GM12878 (cell line): ENCODE data around the gene SLX4IP. TPM values are rescaled to one million over a fixed set of nuclear protein-coding genes. Genes with fewer than 3 reads are reported as not detected.

Experiments used
- ATAC-seq: fragments of 200-7000 bp; cut with Tn5 transposase; 3 replicates; pipeline ENCODE4 v1.9.1; 2020; ENCODE audit warnings: mild to moderate bottlenecking, moderate library complexity
- BruUV-seq: library from RNA; stranded (reverse); fragments of 400-500 nt; replicated peaks from 2 replicates; lab custom pipeline; 2021; lab: Mats Ljungman, UMichigan
- CTCF ChIA-PET: fragments of 300-600 bp; sonication (Branson Sonifier 250); formaldehyde crosslinking; extraction: SDS; loops from one replicate; lab custom pipeline; 2021; ENCODE audit warnings: inconsistent platforms; lab: Yijun Ruan, JAX
- POLR2A ChIA-PET: fragments of 350-600 bp; formaldehyde crosslinking; extraction: SDS; loops from one replicate; lab custom pipeline; 2021; ENCODE audit warnings: inconsistent platforms; lab: Charles Lee
- RAD21 ChIA-PET: fragments of 300-600 bp; sonication (Branson Sonifier 250); formaldehyde crosslinking; loops from one replicate; lab custom pipeline; 2023; ENCODE audit warnings: antibody characterized with exemption; ENCODE audit not compliant: unreplicated experiment; lab: Charles Lee
- SMC1A ChIA-PET: fragments of 300-600 bp; sonication (Branson Sonifier 250); formaldehyde crosslinking; loops from one replicate; lab custom pipeline; 2023; ENCODE audit not compliant: unreplicated experiment, uncharacterized antibody; lab: Charles Lee
- DNase-seq: peaks from one replicate; pipeline ENCODE4 v3.0.0-alpha.2; 2011; ENCODE audit warnings: low read depth, low spot score
- FAIRE-seq: peaks from 3 replicates; lab custom pipeline; 2011; peaks lifted over from hg19 to GRCh38; lab: Jason Lieb, UNC
- H2AFZ ChIP-seq: 2 replicates; pipeline ENCODE4 v1.6.0; 2011; ENCODE audit warnings: low read depth, low read length, control low read depth; ENCODE audit not compliant: control insufficient read depth
- H3K27ac ChIP-seq: 2 replicates; pipeline ENCODE4 v1.5.1; 2011; ENCODE audit warnings: control low read depth; ENCODE audit not compliant: control insufficient read depth, insufficient read depth
- H3K27me3 ChIP-seq, 2 experiments: replicated peaks in 1 of 2; 2 replicates each; pipeline versions ENCODE4 v1.6.0 to v1.6.1; 2011; ENCODE audit warnings: low read length in 1 of 2; ENCODE audit not compliant: control insufficient read depth in 2 of 2, insufficient read depth in 2 of 2
- H3K36me3 ChIP-seq, 2 experiments: 2 replicates each; pipeline ENCODE4 v1.5.1; 2011; ENCODE audit warnings: low read length in 1 of 2; ENCODE audit not compliant: control insufficient read depth in 2 of 2, insufficient read depth in 2 of 2
- H3K4me1 ChIP-seq: 2 replicates; pipeline ENCODE4 v1.6.1; 2011; ENCODE audit warnings: mild to moderate bottlenecking, low read length, moderate library complexity, mixed read lengths; ENCODE audit not compliant: control insufficient read depth, insufficient read depth
- H3K4me2 ChIP-seq: 2 replicates; pipeline ENCODE4 v1.6.0; 2011; ENCODE audit warnings: control low read depth; ENCODE audit not compliant: control insufficient read depth, insufficient read depth
- H3K4me3 ChIP-seq: fragments of 200-600 bp; sonication (generic); 2 replicates; pipeline ENCODE4 v1.5.1; 2016
- H3K79me2 ChIP-seq: 2 replicates; pipeline ENCODE4 v1.6.0; 2011; ENCODE audit warnings: low read length; ENCODE audit not compliant: control insufficient read depth, insufficient read depth
- H3K9ac ChIP-seq: 2 replicates; pipeline ENCODE4 v1.8.0; 2011; ENCODE audit warnings: low read length, control low read depth, mixed read lengths; ENCODE audit not compliant: control insufficient read depth, insufficient read depth
- H3K9me3 ChIP-seq: replicated peaks from 3 replicates; pipeline ENCODE4 v1.5.1; 2011; ENCODE audit warnings: mild to moderate bottlenecking, low read length; ENCODE audit not compliant: control insufficient read depth, insufficient read depth
- H4K20me1 ChIP-seq: 2 replicates; pipeline ENCODE4 v1.6.0; 2011; ENCODE audit not compliant: control insufficient read depth, insufficient read depth
- IKZF1 ChIP-seq: fragments of 450-650 bp; conservative IDR thresholded peaks from 2 replicates; pipeline ENCODE4 v1.6.1; 2017; ENCODE audit warnings: antibody characterized with exemption, mild to moderate bottlenecking
- SMARCA5 ChIP-seq: fragments of 450-650 bp; IDR thresholded peaks from 2 replicates; pipeline ENCODE4 v1.6.1; 2017; ENCODE audit warnings: mild to moderate bottlenecking
- WGBS: methylation state at CpG from one replicate; pipeline ENCODE4 v1.1.6; 2016; ENCODE audit warnings: low lambda C conversion rate; ENCODE audit not compliant: insufficient replicate concordance, insufficient coverage; ENCODE audit errors: missing lambda C conversion rate; 5-methylcytosine and 5-hydroxymethylcytosine counted together
- in situ Hi-C: fragments of 300-500 bp; cut with MboI; formaldehyde crosslinking; loops from 9 replicates; pipeline ENCODE4 v1.14.3; 2018; ENCODE audit warnings: mixed read lengths
- intact Hi-C: fragments of 100-400 bp; cut with micrococcal nuclease; formaldehyde crosslinking; loops from one replicate; pipeline ENCODE4 v1.14.2; 2022; ENCODE audit not compliant: unreplicated experiment
- polyA plus RNA-seq, 11 experiments: library from polyadenylated mRNA; depleted of rRNA in 4 of 11; unstranded in 6 of 11; stranded (reverse) in 5 of 11; fragments of >200 nt; fragmentation: Nextera tagmentation in 4 of 11; fragmentation: Illumina TruSeq in 1 of 11; extraction: Ambion mirVana in 4 of 11; extraction: Trizol in 1 of 11; gene quantifications; 1 replicate in 1 of 11; 2 replicates in 10 of 11; pipeline versions ENCODE4 v1.2.1 to v1.2.3, GENCODE V29; 2011 to 2016; ENCODE audit warnings: inconsistent platforms in 2 of 11, missing spikeins in 2 of 11, low read depth in 1 of 11
- total RNA-seq, 4 experiments: library from RNA; depleted of rRNA in 3 of 4; stranded (reverse); fragments of >200 nt in 3 of 4; fragmentation: Illumina TruSeq in 1 of 4; extraction: Trizol in 1 of 4; gene quantifications; 2 replicates each; pipeline versions ENCODE4 v1.2.1 to v1.2.3, GENCODE V29; 2013 to 2021
- TF ChIP-seq, protein P1 (sequence below): IDR thresholded peaks from 2 replicates; pipeline ENCODE4 v1.6.1; 2012; ENCODE audit warnings: improper control_type of control experiment, low read depth, low read length; ENCODE audit not compliant: insufficient replicate concordance

The SLX4IP gene
- total and polyA plus RNA-seq, 10 of the 15 experiments (the other 5 are each of a cell fraction or from before 2014, with no cell fraction given) = 2.2 to 11.0 (median 6.3) TPM

- no peak for DNase-seq
- intact Hi-C loops = loop anchor here (5.0 kb wide), 1 partner anchor 87 kb away; no protein-coding TSS in a partner anchor
- TF ChIP-seq IKZF1 (no peak), SMARCA5 (no peak)
- TF ChIP-seq, protein P1, sequence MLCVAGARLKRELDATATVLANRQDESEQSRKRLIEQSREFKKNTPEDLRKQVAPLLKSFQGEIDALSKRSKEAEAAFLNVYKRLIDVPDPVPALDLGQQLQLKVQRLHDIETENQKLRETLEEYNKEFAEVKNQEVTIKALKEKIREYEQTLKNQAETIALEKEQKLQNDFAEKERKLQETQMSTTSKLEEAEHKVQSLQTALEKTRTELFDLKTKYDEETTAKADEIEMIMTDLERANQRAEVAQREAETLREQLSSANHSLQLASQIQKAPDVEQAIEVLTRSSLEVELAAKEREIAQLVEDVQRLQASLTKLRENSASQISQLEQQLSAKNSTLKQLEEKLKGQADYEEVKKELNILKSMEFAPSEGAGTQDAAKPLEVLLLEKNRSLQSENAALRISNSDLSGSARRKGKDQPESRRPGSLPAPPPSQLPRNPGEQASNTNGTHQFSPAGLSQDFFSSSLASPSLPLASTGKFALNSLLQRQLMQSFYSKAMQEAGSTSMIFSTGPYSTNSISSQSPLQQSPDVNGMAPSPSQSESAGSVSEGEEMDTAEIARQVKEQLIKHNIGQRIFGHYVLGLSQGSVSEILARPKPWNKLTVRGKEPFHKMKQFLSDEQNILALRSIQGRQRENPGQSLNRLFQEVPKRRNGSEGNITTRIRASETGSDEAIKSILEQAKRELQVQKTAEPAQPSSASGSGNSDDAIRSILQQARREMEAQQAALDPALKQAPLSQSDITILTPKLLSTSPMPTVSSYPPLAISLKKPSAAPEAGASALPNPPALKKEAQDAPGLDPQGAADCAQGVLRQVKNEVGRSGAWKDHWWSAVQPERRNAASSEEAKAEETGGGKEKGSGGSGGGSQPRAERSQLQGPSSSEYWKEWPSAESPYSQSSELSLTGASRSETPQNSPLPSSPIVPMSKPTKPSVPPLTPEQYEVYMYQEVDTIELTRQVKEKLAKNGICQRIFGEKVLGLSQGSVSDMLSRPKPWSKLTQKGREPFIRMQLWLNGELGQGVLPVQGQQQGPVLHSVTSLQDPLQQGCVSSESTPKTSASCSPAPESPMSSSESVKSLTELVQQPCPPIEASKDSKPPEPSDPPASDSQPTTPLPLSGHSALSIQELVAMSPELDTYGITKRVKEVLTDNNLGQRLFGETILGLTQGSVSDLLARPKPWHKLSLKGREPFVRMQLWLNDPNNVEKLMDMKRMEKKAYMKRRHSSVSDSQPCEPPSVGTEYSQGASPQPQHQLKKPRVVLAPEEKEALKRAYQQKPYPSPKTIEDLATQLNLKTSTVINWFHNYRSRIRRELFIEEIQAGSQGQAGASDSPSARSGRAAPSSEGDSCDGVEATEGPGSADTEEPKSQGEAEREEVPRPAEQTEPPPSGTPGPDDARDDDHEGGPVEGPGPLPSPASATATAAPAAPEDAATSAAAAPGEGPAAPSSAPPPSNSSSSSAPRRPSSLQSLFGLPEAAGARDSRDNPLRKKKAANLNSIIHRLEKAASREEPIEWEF = no peak
- TF ChIP-seq, all 136 proteins: peak for 0
- RAD21 ChIA-PET = interaction anchor here (1.7 kb wide), 1 partner anchor 13 kb away, joined by 4 read pairs; no protein-coding TSS in a partner anchor
- H3K4me1 ChIP-seq = no peaks in the 10 kb centered on the region
- H3K9ac ChIP-seq = no peak overlapping the region
- POLR2A ChIA-PET = no interaction called here
- peaks cover 0 to 2% of the 10 kb centered on the region in 2 experiments; a peak in 2 of 4 replicates for H3K36me3 ChIP-seq
- no peak overlapping the region for H3K4me2 ChIP-seq
- CTCF ChIA-PET = interaction anchor here (1.6 kb wide), 1 partner anchor 12 kb away, joined by 4 read pairs; no protein-coding TSS in a partner anchor
- SMC1A ChIA-PET = interaction anchor here (0.9 to 1.8 kb wide), 2 partner anchors 10 to 93 kb away, joined by 3 to 5 read pairs; no protein-coding TSS in a partner anchor
- H4K20me1 ChIP-seq = no peaks in the 10 kb centered on the region
- BruUV-seq = no TSS peak
- FAIRE-seq (no peak), ATAC-seq (no peak)
- WGBS = 100% methylated on average over 3 of the region's 3 CpGs
- H3K79me2 ChIP-seq = peaks cover 3% of the 10 kb centered on the region
- H3K4me3 ChIP-seq = no peak overlapping the region
- H3K9me3 ChIP-seq = peaks cover 2% of the 10 kb centered on the region; the same call in 1 of the 3 replicates
- H3K27me3 ChIP-seq = no peaks in the 10 kb centered on the region
- no peak overlapping the region for H2AFZ ChIP-seq
- in situ Hi-C loops = no loop called here
- no peak overlapping the region for H3K27ac ChIP-seq
Observed at GRCh38 chr20:10465135-10465534, 30.0 kb downstream of the SLX4IP start.
